Panc1 (cell line): ENCODE data around the gene PREPL.

Experiments used
- CTCF ChIP-seq: fragments of 450-650 bp; IDR thresholded peaks from 2 replicates; pipeline ENCODE4 v1.5.1; 2017; ENCODE audit warnings: mild to moderate bottlenecking
- POLR2AphosphoS5 ChIP-seq: IDR thresholded peaks from 2 replicates; pipeline ENCODE4 v1.6.1; 2012; ENCODE audit warnings: mild to moderate bottlenecking, low read depth, low read length, moderate library complexity
- SIN3A ChIP-seq: IDR thresholded peaks from 2 replicates; pipeline ENCODE4 v1.6.1; 2012; ENCODE audit warnings: low read depth, mild to moderate bottlenecking, low read length, moderate library complexity, borderline replicate concordance; ENCODE audit not compliant: insufficient read depth
- TCF7L2 ChIP-seq: IDR thresholded peaks from 2 replicates; pipeline ENCODE4 v1.6.1; 2011; ENCODE audit warnings: mild to moderate bottlenecking, low read depth, low read length, inconsistent platforms

GRCh38 chr2:44269831-44270230 lies 91.5 kb downstream of the PREPL start:
- TF ChIP-seq CTCF (no peak), SIN3A (no peak), POLR2AphosphoS5 (no peak), TCF7L2 (no peak)
